ENCODE data around the gene CFAP97D2. TPM values are rescaled to one million over a fixed set of nuclear protein-coding genes. Genes with fewer than 3 reads are reported as not detected.

The CFAP97D2 gene
- total and polyA plus RNA-seq, 2 donors from 2014 or later = not detected

- no peak for DNase-seq
- no peak overlapping the region for H3K4me3 ChIP-seq (ENCODE audit: low read length in 3 of 3)
- intact Hi-C loops (cut with DNase I) = no loop called here
- FAIRE-seq = no peak
- no peak overlapping the region for H3K9ac ChIP-seq (ENCODE audit: low read length in 3 of 3)
- H3K9me3 ChIP-seq (ENCODE audit: control insufficient read depth in 2 of 3, insufficient read depth in 1 of 3, low read length in 3 of 3) = no peaks in the 10 kb centered on the region
- no peak overlapping the region for H3K27ac ChIP-seq (ENCODE audit: low read depth in 2 of 2, low read length in 2 of 2)
- no peaks in the 10 kb centered on the region for H3K27me3 ChIP-seq (ENCODE audit: control insufficient read depth, insufficient read depth, low read length)
- H3K4me1 ChIP-seq (ENCODE audit: control insufficient read depth in 2 of 3, insufficient read depth in 2 of 3, low read depth in 1 of 3, low read length in 3 of 3) = peaks cover 0 to 8% (median 0%) of the 10 kb centered on the region in 3 donors
- no peak for TF ChIP-seq CTCF (IDR thresholded peaks at IDR 0.05; ENCODE audit: borderline replicate concordance, extremely low read depth, insufficient read depth)
- no peaks in the 10 kb centered on the region for H3K36me3 ChIP-seq (ENCODE audit: control insufficient read depth in 2 of 3, insufficient read depth in 3 of 3, low read length in 3 of 3)
Measured at GRCh38 chr13:114164053-114164452, 15.0 kb upstream of the CFAP97D2 start.

GRCh38 chr13:114164681-114165429, 14.2 kb upstream of the CFAP97D2 start:
- Histone ChIP-seq H3K4me1 (ENCODE audit: control insufficient read depth in 2 of 3, insufficient read depth in 2 of 3, low read depth in 1 of 3, low read length in 3 of 3) (peaks cover 0 to 8% (median 0%) of the 10 kb centered on the region in 3 donors), H3K4me3 (ENCODE audit: low read length in 3 of 3) (no peak overlapping the region), H3K9me3 (ENCODE audit: control insufficient read depth in 2 of 3, insufficient read depth in 1 of 3, low read length in 3 of 3) (no peaks in the 10 kb centered on the region), H3K27me3 (ENCODE audit: control insufficient read depth, insufficient read depth, low read length) (no peaks in the 10 kb centered on the region), H3K27ac (ENCODE audit: low read depth in 2 of 2, low read length in 2 of 2) (no peak overlapping the region), H3K36me3 (ENCODE audit: control insufficient read depth in 2 of 3, insufficient read depth in 3 of 3, low read length in 3 of 3) (no peaks in the 10 kb centered on the region), H3K9ac (ENCODE audit: low read length in 3 of 3) (no peak overlapping the region)
- TF ChIP-seq CTCF (IDR thresholded peaks at IDR 0.05; ENCODE audit: borderline replicate concordance, extremely low read depth, insufficient read depth) = no peak
- FAIRE-seq (no peak), DNase-seq (no peak)
- intact Hi-C loops (cut with DNase I) = no loop called here

- Histone ChIP-seq H3K4me1 (ENCODE audit: control insufficient read depth in 2 of 3, insufficient read depth in 2 of 3, low read depth in 1 of 3, low read length in 3 of 3) (peaks cover 0 to 6% (median 0%) of the 10 kb centered on the region in 3 donors), H3K4me3 (ENCODE audit: low read length in 3 of 3) (no peak overlapping the region), H3K27me3 (ENCODE audit: control insufficient read depth, insufficient read depth, low read length) (no peaks in the 10 kb centered on the region), H3K36me3 (ENCODE audit: control insufficient read depth in 2 of 3, insufficient read depth in 3 of 3, low read length in 3 of 3) (no peaks in the 10 kb centered on the region), H3K27ac (ENCODE audit: low read depth in 2 of 2, low read length in 2 of 2) (no peak overlapping the region), H3K9me3 (ENCODE audit: control insufficient read depth in 2 of 3, insufficient read depth in 1 of 3, low read length in 3 of 3) (no peaks in the 10 kb centered on the region), H3K9ac (ENCODE audit: low read length in 3 of 3) (no peak overlapping the region)
- FAIRE-seq = no peak
- TF ChIP-seq CTCF (IDR thresholded peaks at IDR 0.05; ENCODE audit: borderline replicate concordance, extremely low read depth, insufficient read depth) = no peak
- peak in 1 of 5 donors; percentile 56 for DNase-seq
- intact Hi-C loops (cut with DNase I) = no loop called here
Measured at GRCh38 chr13:114166381-114167131, 12.5 kb upstream of the CFAP97D2 start.
